Measurements from ENCODE around the gene YKT6.

DNA sequence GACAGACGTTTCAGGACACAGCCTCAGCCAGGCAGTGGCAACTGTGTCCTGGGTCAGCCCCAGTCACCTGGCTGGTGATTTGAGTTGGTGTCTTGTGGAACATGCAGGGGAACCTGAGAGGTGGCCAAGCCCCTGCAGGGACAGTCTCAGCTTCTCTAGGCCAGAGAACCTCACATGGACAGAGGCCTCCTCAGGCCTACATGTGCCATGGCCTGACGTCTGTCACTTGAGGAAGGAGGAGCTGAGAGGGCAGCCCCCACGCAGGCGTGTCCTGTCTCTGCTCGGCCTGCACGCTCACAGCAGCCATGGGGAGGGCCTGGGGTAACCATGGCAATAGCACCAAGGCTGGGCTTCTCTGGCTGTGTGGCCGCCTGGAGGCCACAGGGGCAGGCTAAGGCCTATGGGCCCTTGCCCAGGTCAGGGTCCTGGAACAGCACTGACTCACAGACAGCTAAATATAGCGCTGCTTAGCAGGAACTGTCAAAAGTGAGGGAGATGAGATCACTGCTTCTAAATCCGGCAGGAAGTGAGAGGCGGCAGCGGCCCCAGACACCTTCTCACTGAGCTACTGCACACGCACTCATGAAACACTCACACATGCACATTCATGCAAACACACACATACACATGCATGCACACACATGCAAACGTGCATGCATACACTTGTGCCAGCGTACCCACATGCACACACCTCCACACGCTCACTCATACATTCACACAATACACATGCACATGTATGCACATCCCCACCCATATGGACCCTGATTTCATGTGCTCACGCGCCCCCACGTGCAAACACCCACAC, 57.0 kb downstream of the YKT6 start:
- TF ChIP-seq, protein P1, sequence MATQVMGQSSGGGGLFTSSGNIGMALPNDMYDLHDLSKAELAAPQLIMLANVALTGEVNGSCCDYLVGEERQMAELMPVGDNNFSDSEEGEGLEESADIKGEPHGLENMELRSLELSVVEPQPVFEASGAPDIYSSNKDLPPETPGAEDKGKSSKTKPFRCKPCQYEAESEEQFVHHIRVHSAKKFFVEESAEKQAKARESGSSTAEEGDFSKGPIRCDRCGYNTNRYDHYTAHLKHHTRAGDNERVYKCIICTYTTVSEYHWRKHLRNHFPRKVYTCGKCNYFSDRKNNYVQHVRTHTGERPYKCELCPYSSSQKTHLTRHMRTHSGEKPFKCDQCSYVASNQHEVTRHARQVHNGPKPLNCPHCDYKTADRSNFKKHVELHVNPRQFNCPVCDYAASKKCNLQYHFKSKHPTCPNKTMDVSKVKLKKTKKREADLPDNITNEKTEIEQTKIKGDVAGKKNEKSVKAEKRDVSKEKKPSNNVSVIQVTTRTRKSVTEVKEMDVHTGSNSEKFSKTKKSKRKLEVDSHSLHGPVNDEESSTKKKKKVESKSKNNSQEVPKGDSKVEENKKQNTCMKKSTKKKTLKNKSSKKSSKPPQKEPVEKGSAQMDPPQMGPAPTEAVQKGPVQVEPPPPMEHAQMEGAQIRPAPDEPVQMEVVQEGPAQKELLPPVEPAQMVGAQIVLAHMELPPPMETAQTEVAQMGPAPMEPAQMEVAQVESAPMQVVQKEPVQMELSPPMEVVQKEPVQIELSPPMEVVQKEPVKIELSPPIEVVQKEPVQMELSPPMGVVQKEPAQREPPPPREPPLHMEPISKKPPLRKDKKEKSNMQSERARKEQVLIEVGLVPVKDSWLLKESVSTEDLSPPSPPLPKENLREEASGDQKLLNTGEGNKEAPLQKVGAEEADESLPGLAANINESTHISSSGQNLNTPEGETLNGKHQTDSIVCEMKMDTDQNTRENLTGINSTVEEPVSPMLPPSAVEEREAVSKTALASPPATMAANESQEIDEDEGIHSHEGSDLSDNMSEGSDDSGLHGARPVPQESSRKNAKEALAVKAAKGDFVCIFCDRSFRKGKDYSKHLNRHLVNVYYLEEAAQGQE (IDR thresholded peaks at IDR 0.05; ENCODE audit: low read depth), result no peak
- no peak for TF ChIP-seq RAD21 (IDR thresholded peaks at IDR 0.05; ENCODE audit: low read depth)
- no peak for TF ChIP-seq YY1 (IDR thresholded peaks at IDR 0.05; ENCODE audit: low read depth)
- TF ChIP-seq TAF1 (IDR thresholded peaks at IDR 0.05; ENCODE audit: low read depth), result no peak
- no peak for TF ChIP-seq TCF12 (IDR thresholded peaks at IDR 0.05; ENCODE audit: low read depth)
- TF ChIP-seq CREB1 (IDR thresholded peaks at IDR 0.05; ENCODE audit: low read depth), result no peak
- TF ChIP-seq MAX (IDR thresholded peaks at IDR 0.05), result no peak
- no peak for TF ChIP-seq NFIC (IDR thresholded peaks at IDR 0.05)
- no peak for TF ChIP-seq EP300 (IDR thresholded peaks at IDR 0.05; ENCODE audit: borderline replicate concordance)
- no peak for TF ChIP-seq FOXM1 (IDR thresholded peaks at IDR 0.05; ENCODE audit: borderline replicate concordance, low read depth)
- no peak for TF ChIP-seq TEAD4 (IDR thresholded peaks at IDR 0.05)
- TF ChIP-seq CEBPB (IDR thresholded peaks at IDR 0.05), result no peak
- no peak for TF ChIP-seq ZBTB7A (IDR thresholded peaks at IDR 0.05; ENCODE audit: low read depth)

Measured in Ishikawa (cell line).